ENCODE results near the gene CACNB1. TPM values are rescaled to one million over a fixed set of nuclear protein-coding genes. Genes with fewer than 3 reads are reported as not detected.
A peak's percentile ranks its signal among the peaks of the same experiment; 100 is the strongest.

Gene CACNB1
- 147 TPM for total RNA-seq

- DNase-seq: peak; percentile 93
These were observed at the start of gene CACNB1 for GRCh38 chr17:39197380-39198185. Gene CACNB1, minus strand, starts transcription at chr17:39197669. Its CDS starts 174 bp downstream, at chr17:39197495.

DNA sequence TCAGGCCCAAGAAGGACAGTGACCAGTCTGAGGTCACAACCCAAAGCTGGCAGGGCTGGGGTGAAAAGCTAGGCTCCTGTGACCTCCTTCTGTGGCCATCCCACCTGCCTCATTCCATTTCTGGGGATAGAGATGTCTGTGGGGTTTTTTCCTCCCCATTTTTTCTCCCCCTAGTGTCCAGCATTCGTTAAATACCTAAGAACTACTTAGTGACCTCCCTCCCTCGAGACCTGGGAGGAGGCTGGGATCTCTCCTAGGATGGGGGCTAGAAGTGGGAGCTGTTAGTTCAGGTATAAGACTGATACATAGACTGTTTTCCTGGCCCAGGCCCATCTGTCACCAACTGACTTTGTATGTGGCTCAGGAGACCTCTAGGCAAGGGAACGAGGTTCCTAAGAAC, 48.8 kb upstream of the CACNB1 start:
- no peak for DNase-seq

GRCh38 chr17:39244600-39245570, 47.4 kb upstream of the CACNB1 start:
- DNase-seq: peak; percentile 94

GRCh38 chr17:39244016-39244599, 46.6 kb upstream of the CACNB1 start:
- DNase-seq: no peak

GRCh38 chr17:39243155-39243554, 45.7 kb upstream of the CACNB1 start:
- no peak for DNase-seq

DNA sequence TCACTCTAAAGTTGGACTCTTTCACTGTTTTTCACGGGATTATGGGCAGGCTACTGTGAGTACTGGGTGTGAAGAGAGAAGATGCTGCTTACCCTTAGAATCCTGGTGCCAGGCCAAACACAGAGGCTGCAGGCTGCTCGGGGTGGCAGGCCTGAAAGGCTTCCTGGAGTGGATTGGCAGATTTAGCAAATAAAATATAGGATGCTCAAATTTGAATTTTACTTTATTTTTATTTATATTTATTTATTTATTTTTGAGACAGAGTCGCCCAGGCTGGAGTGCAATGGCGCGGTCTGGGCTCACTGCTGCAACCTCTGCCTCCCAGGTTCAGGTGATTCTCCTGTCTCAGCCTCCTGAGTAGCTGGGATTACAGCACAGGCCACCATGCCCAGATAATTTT, 43.2 kb upstream of the CACNB1 start:
- no peak for DNase-seq

GRCh38 chr17:39239640-39240314, 42.3 kb upstream of the CACNB1 start:
- peak; percentile 35 for DNase-seq

- DNase-seq: no peak
These were observed 41.0 kb upstream of the CACNB1 start for GRCh38 chr17:39238311-39238972.

- DNase-seq: no peak
These were observed 40.1 kb upstream of the CACNB1 start for GRCh38 chr17:39237586-39237985.

- DNase-seq: no peak
These were observed 39.5 kb upstream of the CACNB1 start for GRCh38 chr17:39236981-39237441.

GRCh38 chr17:39236450-39236927, 39.0 kb upstream of the CACNB1 start:
- no peak for DNase-seq

DNA sequence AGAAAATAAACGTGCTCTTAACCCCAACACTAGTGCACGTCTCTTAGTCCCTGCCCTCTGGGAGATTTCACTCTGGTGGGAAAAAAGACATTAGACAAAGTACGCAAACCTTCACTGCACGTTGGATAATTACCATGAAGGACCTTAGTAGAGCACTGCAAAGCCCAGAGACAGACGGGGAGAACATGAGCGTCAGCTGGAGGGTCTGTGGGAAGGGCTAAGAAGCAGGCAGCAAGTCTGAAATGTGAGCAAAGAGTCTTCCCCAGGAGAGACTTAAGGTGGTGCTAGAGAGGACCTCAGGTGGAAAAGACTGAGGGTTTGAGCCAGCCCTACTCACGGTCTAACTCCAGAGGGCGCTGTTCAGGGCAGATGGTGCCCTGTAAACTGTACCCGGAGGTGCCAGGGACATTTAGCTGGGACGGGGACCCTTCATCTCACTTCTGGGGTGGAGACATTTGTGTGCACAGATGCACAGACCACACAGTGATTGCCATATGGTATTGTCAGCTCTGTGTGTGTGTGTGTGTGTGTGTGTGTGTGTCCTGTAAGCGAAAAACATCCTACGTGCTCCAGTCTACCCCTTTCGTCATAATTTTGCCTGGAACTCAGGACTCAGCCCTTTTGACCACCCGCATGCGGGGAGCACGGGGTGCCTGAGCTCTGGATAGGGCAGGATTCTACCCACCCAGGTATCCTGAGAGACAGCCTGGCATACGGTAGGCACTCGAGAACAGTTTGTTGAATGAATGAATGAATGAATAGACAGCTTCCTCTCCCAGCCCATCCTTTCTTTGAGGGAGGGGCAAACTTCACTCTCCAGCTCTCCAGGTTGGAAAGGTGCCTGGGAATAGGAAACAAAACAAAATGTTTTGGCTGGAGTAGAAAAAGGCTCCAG, 38.3 kb upstream of the CACNB1 start:
- peak; percentile 68 for DNase-seq

DNA sequence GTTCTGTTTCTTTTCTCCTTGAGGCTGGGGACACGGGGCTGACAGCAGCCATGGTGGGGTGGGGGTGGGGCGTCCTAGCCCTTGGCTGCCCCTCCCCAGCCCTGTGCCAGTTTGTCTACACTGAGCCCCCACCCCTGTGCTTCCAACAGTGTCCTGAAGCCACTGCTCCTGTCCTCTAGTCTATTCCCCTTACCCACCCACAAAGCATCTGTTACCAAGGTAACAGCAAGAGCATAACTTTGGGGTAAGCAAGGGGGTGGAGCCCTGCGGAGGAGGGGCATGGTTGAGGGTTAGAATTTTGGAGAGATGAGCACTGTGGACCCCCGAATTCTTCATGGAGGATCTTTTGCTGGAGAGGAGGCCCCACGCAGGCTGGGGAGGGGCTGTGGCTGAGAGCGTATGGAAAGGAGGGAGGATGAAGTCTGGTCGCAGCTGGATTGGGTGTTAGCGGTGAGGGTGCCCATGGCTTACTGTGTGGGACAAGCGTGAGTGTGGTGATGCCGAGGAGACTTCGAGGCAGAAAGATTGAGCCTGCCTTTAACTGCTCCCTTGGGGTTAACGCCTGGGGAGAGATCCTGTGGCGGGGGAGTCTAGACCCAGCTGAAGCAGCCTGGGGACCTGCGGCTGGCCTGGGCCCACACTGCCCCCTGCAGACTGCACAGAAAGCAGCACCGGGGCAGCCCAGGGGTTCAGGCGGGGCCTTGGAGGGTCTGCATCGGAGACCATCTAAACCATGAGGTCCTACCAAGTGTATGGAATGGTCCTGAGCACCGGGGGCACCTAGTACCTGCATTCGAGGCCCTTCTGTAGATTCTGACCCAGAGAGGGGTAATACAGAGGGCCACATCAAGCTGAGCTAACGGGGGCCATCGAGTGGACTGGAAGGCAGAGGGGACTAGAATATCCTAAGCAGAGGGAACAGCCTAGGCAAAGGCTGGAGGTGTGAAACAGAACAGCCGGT, 34.4 kb upstream of the CACNB1 start:
- DNase-seq: no peak

- no peak for DNase-seq
These were observed 33.7 kb upstream of the CACNB1 start for GRCh38 chr17:39231091-39231561.

DNA sequence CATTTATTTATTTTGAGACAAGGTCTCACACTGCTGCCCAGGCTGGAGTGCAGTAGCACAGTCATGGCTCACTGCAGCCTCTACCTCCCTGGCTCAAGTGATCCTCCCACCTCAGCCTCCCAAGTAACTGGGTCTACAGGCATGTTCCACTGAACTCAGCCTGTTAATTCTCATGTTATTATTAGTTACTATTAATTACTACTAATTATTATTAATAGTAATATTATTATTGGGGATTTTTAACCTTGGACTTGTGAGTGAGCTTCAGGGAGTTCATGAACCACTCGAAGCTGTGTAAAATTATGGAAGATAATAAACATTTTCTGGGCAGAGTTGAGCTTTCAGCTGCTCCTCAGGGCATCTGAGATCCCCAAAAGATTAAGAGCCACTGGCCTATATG, 32.9 kb upstream of the CACNB1 start:
- DNase-seq: no peak

DNA sequence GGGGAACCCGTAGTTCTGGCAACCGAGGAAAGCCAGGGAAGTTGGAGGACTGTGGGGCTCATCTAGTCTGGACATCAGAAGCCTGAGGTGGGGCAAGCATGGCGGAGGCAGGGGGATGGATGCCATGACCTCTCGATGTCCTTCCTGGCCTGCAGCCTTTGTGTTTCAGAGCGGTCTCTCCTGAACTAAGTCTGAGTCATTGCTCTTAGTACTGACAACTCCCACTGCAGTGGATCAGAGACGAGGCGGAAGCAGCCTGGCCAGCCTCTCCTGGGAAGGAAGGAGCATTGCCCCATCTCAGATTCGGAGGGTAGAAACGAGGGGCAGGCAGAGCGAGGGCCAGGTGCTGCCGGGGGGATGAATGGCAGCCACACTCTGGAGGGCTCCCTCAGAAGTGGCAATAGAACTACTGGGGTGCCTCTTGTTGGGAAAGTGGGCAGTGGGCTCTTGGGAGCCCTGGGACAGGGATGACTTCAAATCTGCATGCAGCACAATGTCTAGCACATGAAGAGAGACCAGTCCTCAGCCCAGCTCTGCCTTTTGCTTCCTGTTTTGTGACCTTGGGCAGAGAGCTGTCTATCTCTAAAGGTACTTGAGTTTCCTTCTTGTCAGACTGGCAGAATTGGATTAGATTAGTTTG, 31.9 kb upstream of the CACNB1 start:
- DNase-seq: no peak

- DNase-seq: no peak
These were observed 30.0 kb upstream of the CACNB1 start for GRCh38 chr17:39227364-39227919.
